EH (cell line): ENCODE data around the gene RASA4.
A peak's percentile ranks its signal among the peaks of the same experiment; 100 is the strongest.
"Not testable (repeated sequence)": the region's sequence is repeated elsewhere in the genome, so short reads cannot be mapped to it uniquely, and the experiment has no call there.

ENCODE experiments used
- DNase-seq: peaks from one replicate; pipeline ENCODE4 v3.0.0-alpha.2; 2015; ENCODE audit warnings: low read depth

RASA4 gene

DNA sequence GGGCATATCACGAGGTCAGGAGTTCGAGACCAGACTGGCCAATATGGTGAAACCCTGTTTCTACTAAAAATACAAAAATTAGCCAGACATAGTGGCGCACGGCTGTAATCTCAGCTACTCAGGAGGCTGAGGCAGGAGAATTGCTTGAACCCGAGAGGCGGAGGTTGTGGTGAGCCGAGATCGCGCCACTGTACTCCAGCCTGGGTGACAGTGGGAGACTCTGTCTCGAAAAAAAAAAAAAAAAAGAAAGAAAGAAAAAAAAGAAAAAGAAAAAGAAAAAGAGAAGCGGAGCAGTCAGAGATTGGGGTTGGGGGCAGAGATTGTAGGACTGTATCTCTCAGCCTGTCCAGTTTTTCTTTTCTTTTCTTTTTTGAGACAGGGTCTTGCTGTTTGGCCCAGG lies 73.8 kb downstream of the RASA4 start:
- DNase-seq: not testable (repeated sequence)

DNA sequence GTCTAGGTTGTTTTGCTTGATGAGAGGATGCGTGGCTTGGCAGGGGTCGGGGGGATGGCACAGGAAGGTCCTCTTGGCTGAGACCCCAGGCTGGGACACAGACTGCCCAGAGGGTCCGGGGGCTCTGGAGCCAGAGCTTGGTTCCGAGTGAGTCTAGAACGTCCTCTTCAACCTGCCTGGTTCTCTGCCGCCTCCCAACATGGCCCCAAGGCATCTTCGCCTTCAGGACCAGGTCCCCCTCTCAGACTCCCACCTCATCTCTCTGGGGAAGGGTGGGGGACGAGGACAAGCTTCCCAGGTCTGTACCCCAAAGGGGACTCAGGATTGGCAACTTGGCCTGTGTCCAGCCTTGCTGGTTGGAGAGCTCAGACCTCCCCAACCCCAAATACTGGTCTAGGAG lies 74.5 kb downstream of the RASA4 start:
- not testable (repeated sequence) for DNase-seq

DNA sequence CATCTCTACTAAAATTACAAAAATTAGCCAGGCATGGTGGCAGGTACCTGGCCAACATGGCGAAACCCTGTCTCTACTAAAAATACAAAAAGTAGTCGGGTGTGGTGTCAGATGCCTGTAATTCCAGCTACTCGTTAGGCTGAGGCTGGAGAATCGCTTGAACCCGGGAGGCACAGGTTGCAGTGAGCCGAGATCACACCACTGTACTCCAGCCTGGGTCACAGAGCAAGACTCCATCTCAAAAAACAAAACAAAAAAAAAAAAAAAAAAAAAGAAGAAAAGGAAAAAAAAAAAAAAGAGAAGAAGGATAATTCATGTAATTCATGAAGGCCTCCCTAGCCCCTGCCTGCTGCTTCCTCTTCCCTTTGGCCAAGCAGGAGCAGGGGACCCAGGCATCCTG lies 76.0 kb downstream of the RASA4 start:
- DNase-seq: not testable (repeated sequence)

DNA sequence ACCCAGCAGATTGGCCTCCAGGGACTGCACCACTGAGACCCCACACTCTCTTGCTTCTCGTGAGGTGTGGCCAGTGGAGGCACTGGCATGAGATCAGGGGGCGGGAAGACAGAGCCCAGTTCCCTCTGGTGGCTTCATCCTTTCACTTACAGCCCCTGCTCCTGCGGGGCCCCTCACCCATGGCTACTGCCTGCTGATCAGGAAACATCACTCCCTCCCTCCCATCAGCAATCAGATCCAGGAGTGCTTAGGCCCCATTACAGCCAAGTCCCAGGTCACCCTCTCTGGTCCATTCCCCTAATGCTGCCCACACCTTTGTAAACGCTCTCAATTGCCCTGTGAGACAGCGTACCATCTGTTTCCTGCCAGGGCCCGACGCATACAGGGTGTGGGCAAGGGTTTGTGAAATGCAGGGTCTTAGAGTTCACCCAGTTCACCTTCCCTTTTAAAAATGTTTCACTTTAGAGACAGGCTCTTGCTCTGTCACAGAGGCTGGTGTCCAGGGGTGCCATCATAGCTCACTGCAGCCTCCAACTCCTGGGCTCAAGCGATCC lies 81.4 kb downstream of the RASA4 start:
- peak; percentile 0 for DNase-seq

- DNase-seq: not testable (repeated sequence)
Observed at GRCh38 chr7:102532127-102532526, 84.4 kb downstream of the RASA4 start.

- DNase-seq: not testable (repeated sequence)
Observed at GRCh38 chr7:102531583-102531982, 85.0 kb downstream of the RASA4 start.

DNA sequence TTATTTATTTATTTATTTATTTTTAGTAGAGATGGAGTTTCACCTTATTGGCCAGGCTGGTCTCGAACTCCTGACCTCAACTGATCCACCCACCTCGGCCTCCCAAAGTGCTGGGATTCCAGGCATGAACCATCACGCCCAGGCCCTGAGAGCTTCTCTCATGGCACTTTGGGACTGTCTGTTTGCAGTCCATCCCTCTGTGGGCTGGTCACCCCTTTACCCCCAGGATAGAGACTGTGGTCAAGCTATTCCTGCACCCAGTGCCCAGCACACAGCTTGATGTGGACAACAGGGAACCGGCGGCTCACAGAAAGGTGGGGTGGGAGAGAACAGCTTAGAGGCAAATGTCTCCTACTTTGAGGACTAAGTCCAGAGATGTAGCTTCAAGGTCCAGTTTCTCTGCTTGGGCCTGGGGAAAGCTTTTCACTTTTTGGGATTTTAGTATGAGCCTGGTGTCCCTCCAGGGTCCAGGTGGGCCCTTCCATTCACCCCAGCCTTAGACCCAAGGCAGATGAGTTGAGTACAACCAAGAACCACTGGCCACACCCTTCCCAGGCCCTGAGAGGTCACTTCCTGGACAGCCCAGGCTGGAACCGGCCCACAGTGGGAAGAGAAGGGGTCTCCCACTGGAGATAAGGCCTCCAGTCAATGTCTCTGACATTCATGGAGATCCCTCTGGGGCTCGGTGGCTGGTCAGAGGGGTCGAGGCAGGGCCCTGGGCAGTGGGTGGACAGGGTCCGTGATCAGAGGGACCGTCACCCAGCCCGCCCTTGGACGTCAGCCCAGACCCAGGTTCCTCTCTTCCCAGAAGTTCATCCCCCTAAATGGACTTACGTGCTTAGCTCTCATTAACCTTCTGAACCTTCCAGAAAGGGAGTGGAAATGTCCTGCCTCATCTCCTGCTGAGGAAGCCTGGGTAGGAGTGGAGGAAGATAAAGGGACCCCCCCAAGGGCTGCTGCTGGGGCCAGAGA lies 88.4 kb downstream of the RASA4 start:
- not testable (repeated sequence) for DNase-seq

GRCh38 chr7:102527182-102527581 lies 89.4 kb downstream of the RASA4 start:
- DNase-seq: not testable (repeated sequence)

DNA sequence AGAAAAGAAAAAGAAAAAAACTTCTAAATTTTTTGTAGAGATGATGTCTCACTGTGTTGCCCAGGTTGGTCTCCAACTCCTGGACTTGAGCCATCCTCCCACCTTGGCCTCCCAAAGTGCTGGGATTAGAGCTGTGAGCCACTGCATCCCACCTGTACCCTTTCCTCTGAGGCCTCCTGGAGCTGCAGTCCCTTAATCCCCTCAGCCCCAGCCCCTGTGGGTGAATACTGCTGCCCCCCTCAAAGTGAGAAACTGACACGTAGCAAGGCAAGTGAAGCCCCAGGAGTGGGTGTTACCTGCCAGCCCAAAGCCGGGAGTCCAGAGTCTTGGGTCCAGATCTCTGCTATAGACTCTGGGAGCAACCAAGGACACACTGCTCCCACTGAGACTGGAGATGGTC lies 91.8 kb downstream of the RASA4 start:
- DNase-seq: not testable (repeated sequence)
